ENCODE measurements around the gene DTWD2.
"Not testable (repeated sequence)": the region's sequence is repeated elsewhere in the genome, so short reads cannot be mapped to it uniquely, and the experiment has no call there.

Gene DTWD2

GRCh38 chr5:118987988-118988865 lies at the start of gene DTWD2:
Gene DTWD2, minus strand, starts transcription at chr5:118988547. Its CDS starts 36 bp downstream, at chr5:118988511.
- peak; percentile 86 for DNase-seq (ENCODE audit: low read depth)

- no peak for DNase-seq (ENCODE audit: low read depth)
Measured at GRCh38 chr5:119037496-119038215, 49.3 kb upstream of the DTWD2 start.

- DNase-seq (ENCODE audit: low read depth): no peak
Measured at GRCh38 chr5:119036101-119036762, 47.9 kb upstream of the DTWD2 start.

- DNase-seq (ENCODE audit: low read depth): no peak
Measured at GRCh38 chr5:119033135-119033534, 44.8 kb upstream of the DTWD2 start.

- no peak for DNase-seq (ENCODE audit: low read depth)
Measured at GRCh38 chr5:119032656-119033055, 44.3 kb upstream of the DTWD2 start.

GRCh38 chr5:119031905-119032304 lies 43.6 kb upstream of the DTWD2 start:
- no peak for DNase-seq (ENCODE audit: low read depth)

GRCh38 chr5:119031011-119031886 lies 42.9 kb upstream of the DTWD2 start:
- DNase-seq (ENCODE audit: low read depth): no peak

GRCh38 chr5:119028575-119028974 lies 40.2 kb upstream of the DTWD2 start:
- DNase-seq (ENCODE audit: low read depth): no peak

GRCh38 chr5:119022773-119023172 lies 34.4 kb upstream of the DTWD2 start:
- no peak for DNase-seq (ENCODE audit: low read depth)

- no peak for DNase-seq (ENCODE audit: low read depth)
Measured at GRCh38 chr5:119022017-119022745, 33.8 kb upstream of the DTWD2 start.

GRCh38 chr5:119021149-119021732 lies 32.9 kb upstream of the DTWD2 start:
- no peak for DNase-seq (ENCODE audit: low read depth)

GRCh38 chr5:119019949-119020348 lies 31.6 kb upstream of the DTWD2 start:
- DNase-seq (ENCODE audit: low read depth): no peak

GRCh38 chr5:119019501-119019900 lies 31.2 kb upstream of the DTWD2 start:
- DNase-seq (ENCODE audit: low read depth): no peak

- no peak for DNase-seq (ENCODE audit: low read depth)
Measured at GRCh38 chr5:119017994-119018393, 29.6 kb upstream of the DTWD2 start.

- DNase-seq (ENCODE audit: low read depth): no peak
Measured at GRCh38 chr5:119016125-119016774, 27.9 kb upstream of the DTWD2 start.

GRCh38 chr5:119011186-119011585 lies 22.8 kb upstream of the DTWD2 start:
- no peak for DNase-seq (ENCODE audit: low read depth)

GRCh38 chr5:119010206-119010605 lies 21.9 kb upstream of the DTWD2 start:
- no peak for DNase-seq (ENCODE audit: low read depth)

- no peak for DNase-seq (ENCODE audit: low read depth)
Measured at GRCh38 chr5:119009131-119009530, 20.8 kb upstream of the DTWD2 start.

GRCh38 chr5:118999696-119000095 lies 11.3 kb upstream of the DTWD2 start:
- no peak for DNase-seq (ENCODE audit: low read depth)

GRCh38 chr5:118998861-118999260 lies 10.5 kb upstream of the DTWD2 start:
- DNase-seq (ENCODE audit: low read depth): not testable (repeated sequence)
